WERI-Rb-1 (cell line): ENCODE data around the gene NAV2.

Experiments
- DNase-seq: peaks from one replicate; pipeline ENCODE4 v3.0.0-alpha.2; 2020
- H3K27ac ChIP-seq: fragments of 250-450 bp; sonication (Bioruptor Pico); 2 replicates; pipeline ENCODE4 v1.5.1; 2020; ENCODE audit warnings: mild to moderate bottlenecking, moderate library complexity
- H3K27me3 ChIP-seq: fragments of 250-450 bp; sonication (Bioruptor Pico); 2 replicates; pipeline ENCODE4 v1.5.1; 2021; ENCODE audit warnings: mild to moderate bottlenecking, low read depth, moderate library complexity; ENCODE audit not compliant: insufficient read depth, severe bottlenecking
- H3K36me3 ChIP-seq: fragments of 250-450 bp; sonication (Bioruptor Pico); 2 replicates; pipeline ENCODE4 v1.5.1; 2020; ENCODE audit warnings: mild to moderate bottlenecking, moderate library complexity
- H3K4me3 ChIP-seq: 2 replicates; pipeline ENCODE4 v1.5.1; 2011; ENCODE audit warnings: low read depth, mild to moderate bottlenecking, control low read depth, low read length
- H3K9me3 ChIP-seq: fragments of 250-450 bp; sonication (Bioruptor Pico); 2 replicates; pipeline ENCODE4 v1.5.1; 2021; ENCODE audit warnings: mild to moderate bottlenecking, moderate library complexity; ENCODE audit not compliant: severe bottlenecking
- TF ChIP-seq, protein P1 (sequence below): IDR thresholded peaks from 2 replicates; pipeline ENCODE4 v1.5.1; 2011; ENCODE audit warnings: low read depth, mild to moderate bottlenecking, control low read depth, inconsistent platforms, low read length

Gene NAV2

DNA sequence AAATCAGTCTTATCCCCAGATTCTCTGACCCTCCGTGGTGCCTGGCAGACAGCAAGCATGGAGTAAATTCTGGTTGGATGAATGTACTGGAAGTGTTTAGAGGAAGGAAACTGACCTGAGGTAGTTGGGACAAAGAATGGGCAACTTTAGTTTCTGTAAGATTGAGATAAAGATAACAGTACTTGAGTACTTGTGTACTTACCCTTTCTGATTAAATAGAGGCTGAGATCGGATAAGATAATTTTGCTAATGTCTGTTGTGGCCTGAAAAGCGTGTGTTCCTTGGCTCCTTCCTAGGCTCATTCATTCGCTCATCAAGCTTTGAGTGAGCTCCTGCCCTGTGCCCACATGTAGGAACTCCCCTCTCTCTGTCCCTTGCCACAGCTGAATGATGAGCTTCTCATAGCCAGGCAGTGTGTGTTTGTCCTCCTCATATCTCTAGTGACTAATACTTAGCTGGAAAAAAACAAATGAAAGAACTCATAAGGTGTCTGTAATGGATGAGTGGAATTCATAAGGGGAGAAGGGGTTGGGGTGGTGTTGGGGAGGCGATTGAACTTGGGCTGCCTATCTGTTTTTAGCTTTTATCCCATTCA is 329.5 kb downstream of the NAV2 start:
- no peak for DNase-seq
- Histone ChIP-seq H3K36me3 (peaks cover 81% of the 10 kb centered on the region), H3K9me3 (no peaks in the 10 kb centered on the region), H3K4me3 (no peak overlapping the region), H3K27me3 (no peaks in the 10 kb centered on the region), H3K27ac (no peak overlapping the region)
- TF ChIP-seq, protein P1, sequence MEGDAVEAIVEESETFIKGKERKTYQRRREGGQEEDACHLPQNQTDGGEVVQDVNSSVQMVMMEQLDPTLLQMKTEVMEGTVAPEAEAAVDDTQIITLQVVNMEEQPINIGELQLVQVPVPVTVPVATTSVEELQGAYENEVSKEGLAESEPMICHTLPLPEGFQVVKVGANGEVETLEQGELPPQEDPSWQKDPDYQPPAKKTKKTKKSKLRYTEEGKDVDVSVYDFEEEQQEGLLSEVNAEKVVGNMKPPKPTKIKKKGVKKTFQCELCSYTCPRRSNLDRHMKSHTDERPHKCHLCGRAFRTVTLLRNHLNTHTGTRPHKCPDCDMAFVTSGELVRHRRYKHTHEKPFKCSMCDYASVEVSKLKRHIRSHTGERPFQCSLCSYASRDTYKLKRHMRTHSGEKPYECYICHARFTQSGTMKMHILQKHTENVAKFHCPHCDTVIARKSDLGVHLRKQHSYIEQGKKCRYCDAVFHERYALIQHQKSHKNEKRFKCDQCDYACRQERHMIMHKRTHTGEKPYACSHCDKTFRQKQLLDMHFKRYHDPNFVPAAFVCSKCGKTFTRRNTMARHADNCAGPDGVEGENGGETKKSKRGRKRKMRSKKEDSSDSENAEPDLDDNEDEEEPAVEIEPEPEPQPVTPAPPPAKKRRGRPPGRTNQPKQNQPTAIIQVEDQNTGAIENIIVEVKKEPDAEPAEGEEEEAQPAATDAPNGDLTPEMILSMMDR = no peak

DNA sequence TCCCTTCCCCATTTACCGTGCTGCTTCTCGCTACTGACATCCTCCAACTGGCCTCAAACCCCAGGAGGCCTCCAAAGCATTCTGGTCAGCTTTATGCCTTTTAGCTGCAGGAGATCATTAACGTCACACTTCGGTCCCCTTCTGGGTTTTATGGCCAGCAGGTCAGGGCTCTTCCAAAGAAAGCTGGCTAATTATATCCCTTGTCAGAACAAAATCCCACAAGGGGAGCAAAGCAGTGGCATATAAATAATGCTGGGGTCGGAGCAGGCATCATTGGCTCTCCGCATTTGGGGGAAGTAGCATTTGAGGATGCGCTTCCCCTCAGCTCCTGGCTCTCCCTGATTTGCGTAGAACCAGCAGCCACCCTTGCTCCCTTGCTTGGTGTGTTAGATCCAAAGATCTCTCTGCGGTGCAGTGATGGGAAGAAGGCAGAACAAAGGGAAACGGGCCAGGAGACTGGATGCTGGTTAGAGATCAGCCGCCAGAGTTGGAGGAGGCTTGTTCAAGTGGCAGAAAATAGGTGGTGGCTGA is 330.2 kb downstream of the NAV2 start:
- DNase-seq = no peak
- no peak overlapping the region for H3K4me3 ChIP-seq
- TF ChIP-seq, protein P1 = no peak
- no peak overlapping the region for H3K27ac ChIP-seq
- no peaks in the 10 kb centered on the region for H3K27me3 ChIP-seq
- H3K9me3 ChIP-seq = no peaks in the 10 kb centered on the region
- H3K36me3 ChIP-seq = peaks cover 81% of the 10 kb centered on the region

DNA sequence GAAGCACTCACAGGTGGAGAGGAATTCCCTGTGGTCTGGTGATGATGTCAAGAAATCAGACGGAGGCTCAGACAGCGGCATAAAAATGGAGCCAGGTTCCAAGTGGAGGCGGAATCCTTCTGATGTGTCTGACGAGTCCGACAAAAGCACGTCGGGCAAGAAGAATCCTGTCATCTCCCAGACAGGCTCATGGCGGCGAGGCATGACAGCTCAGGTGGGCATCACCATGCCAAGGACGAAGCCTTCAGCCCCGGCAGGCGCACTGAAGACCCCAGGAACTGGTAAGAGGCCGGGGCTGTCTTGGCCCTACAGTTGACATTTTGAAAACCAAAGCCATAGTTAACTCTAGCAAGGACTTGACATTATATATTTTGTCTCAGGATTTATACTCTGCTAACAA is 331.4 kb downstream of the NAV2 start:
- DNase-seq = no peak
- Histone ChIP-seq H3K27ac (no peak overlapping the region), H3K36me3 (peaks cover 81% of the 10 kb centered on the region), H3K27me3 (no peaks in the 10 kb centered on the region), H3K9me3 (no peaks in the 10 kb centered on the region), H3K4me3 (no peak overlapping the region)
- TF ChIP-seq, protein P1 = no peak

DNA sequence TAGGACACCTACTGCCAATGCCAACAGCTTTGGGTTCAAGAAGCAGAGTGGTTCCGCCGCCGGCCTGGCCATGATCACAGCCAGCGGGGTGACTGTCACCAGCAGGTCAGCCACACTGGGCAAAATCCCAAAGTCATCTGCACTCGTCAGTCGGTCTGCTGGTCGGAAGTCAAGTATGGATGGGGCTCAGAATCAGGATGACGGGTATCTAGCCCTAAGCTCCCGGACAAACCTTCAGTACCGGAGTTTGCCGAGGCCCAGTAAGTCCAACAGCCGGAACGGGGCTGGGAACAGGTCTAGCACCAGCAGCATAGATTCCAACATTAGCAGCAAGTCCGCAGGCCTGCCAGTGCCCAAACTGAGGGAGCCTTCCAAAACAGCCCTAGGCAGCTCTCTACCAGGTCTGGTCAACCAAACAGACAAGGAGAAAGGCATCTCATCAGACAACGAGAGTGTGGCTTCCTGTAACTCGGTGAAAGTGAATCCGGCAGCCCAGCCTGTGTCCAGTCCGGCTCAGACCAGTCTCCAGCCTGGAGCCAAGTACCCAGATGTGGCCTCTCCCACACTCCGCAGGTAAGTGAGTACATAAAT is 332.6 kb downstream of the NAV2 start:
- TF ChIP-seq, protein P1 = no peak
- H3K27ac ChIP-seq = no peak overlapping the region
- no peak for DNase-seq
- no peak overlapping the region for H3K4me3 ChIP-seq
- H3K36me3 ChIP-seq = peaks cover 81% of the 10 kb centered on the region
- no peaks in the 10 kb centered on the region for H3K27me3 ChIP-seq
- no peaks in the 10 kb centered on the region for H3K9me3 ChIP-seq

DNA sequence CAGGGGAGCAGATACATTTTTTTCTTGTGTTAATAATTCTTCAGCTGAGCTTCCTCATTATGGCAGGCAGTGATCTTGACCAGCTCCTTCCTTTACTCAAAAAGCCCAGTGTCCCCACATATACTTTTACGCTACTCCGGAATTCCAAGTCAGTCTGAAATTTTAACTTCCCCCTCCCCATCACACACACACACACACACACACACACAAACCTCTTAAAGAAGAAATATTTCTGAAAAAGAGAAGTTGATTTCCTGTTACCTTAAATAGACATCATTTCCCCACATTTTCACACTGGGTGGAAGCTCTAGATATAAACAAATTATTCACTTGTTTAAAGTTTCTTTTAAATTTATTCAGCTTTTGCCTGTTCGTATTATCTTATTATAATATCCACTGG is 333.8 kb downstream of the NAV2 start:
- Histone ChIP-seq H3K4me3 (no peak overlapping the region), H3K9me3 (no peaks in the 10 kb centered on the region), H3K36me3 (peaks cover 84% of the 10 kb centered on the region), H3K27me3 (no peaks in the 10 kb centered on the region), H3K27ac (no peak overlapping the region)
- no peak for DNase-seq
- TF ChIP-seq, protein P1 = no peak
